Stimulated activated memory B cell treated with anti-CD40 and anti-IgM and Interleukin-4, amounts not matched to agents 10 μg/mL and 1 μg/mL and 100 μg/mL, for 72 hours (primary cell): ENCODE data around the gene CD28.
"Not testable (repeated sequence)": the region's sequence is repeated elsewhere in the genome, so short reads cannot be mapped to it uniquely, and the experiment has no call there.

Experiments
- ATAC-seq: fragments of 150-1000 bp; cut with Tn5 transposase; 2 replicates; pipeline ENCODE4 v1.10.0; 2021
- H3K27ac Mint-ChIP-seq: one replicate; pipeline ENCODE4 v1.8.0; 2022; ENCODE audit warnings: mild to moderate bottlenecking, mixed read lengths
- H3K27me3 Mint-ChIP-seq: one replicate; pipeline ENCODE4 v1.8.0; 2022; ENCODE audit warnings: mixed read lengths
- H3K36me3 Mint-ChIP-seq: one replicate; pipeline ENCODE4 v1.8.0; 2022; ENCODE audit warnings: mixed read lengths
- H3K4me1 Mint-ChIP-seq: one replicate; pipeline ENCODE4 v1.8.0; 2022; ENCODE audit warnings: mixed read lengths
- H3K4me3 Mint-ChIP-seq: one replicate; pipeline ENCODE4 v1.8.0; 2022; ENCODE audit warnings: mild to moderate bottlenecking, moderate library complexity, mixed read lengths
- H3K9me3 Mint-ChIP-seq: one replicate; pipeline ENCODE4 v1.8.0; 2022; ENCODE audit warnings: mixed read lengths

Gene CD28

DNA sequence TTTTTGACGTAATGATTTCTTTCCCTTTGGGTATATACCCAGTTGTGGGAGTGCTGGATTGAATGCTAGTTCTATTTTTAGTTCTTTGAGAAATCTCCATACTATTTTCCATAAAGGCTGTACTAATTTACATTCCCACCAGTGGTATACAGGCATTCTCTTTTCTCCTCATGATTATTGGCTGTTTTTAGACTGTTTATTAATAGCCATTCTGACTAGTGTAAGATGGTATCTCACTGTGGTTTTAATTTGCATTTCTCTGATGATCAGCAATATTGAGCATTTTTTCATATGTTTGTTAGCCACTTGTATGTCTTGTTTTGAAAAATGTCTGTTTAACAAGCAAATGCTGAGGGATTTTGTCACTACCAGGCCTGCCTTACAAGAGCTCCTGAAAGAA, 9.2 kb upstream of the CD28 start:
- peaks cover 56% of the 10 kb centered on the region for H3K27me3 Mint-ChIP-seq
- H3K9me3 Mint-ChIP-seq: peaks cover 6% of the 10 kb centered on the region
- H3K27ac Mint-ChIP-seq: no peak overlapping the region
- no peaks in the 10 kb centered on the region for H3K36me3 Mint-ChIP-seq
- no peak overlapping the region for H3K4me3 Mint-ChIP-seq
- ATAC-seq: no peak
- H3K4me1 Mint-ChIP-seq: no peaks in the 10 kb centered on the region

DNA sequence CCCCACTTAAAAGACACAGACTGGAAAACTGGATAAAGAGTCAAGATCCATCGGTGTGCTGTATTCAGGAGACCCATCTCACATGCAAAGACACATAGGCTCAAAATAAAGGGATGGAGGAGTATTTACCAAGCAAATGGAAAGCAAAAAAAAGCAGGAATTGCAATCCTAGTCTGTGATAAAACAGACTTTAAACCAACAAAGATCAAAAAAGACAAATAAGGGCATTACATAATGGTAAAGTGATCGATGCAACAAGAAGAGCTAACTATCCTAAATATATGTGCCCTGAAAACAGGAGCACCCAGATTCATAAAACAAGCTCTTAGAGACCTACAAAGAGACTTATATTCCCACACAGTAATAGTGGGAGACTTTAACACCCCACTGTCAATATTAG, 8.7 kb upstream of the CD28 start:
- not testable (repeated sequence) for H3K36me3 Mint-ChIP-seq, H3K4me3 Mint-ChIP-seq, H3K27ac Mint-ChIP-seq, H3K9me3 Mint-ChIP-seq, H3K4me1 Mint-ChIP-seq, ATAC-seq
- peaks cover 58% of the 10 kb centered on the region for H3K27me3 Mint-ChIP-seq

DNA sequence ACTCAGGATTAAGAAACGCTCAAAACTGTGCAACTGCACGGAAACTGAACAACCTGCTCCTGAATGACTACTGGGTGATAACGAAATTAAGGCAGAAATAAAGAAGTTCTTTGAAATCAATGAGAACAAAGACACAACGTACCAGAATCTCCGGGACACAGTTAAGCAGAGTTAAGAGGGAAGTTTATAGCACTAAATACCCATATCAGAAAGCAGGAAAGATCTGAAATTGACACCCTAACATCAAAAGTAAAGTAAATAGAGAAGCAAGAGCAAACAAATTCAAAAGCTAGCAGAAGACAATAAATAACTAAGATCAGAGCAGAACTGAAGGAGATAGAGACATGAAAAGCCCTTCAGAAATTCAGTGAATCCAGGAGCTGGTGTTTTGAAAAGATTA, 8.0 kb upstream of the CD28 start:
- not testable (repeated sequence) for H3K9me3 Mint-ChIP-seq, H3K36me3 Mint-ChIP-seq, ATAC-seq, H3K4me3 Mint-ChIP-seq, H3K27ac Mint-ChIP-seq, H3K4me1 Mint-ChIP-seq
- H3K27me3 Mint-ChIP-seq: peaks cover 59% of the 10 kb centered on the region

DNA sequence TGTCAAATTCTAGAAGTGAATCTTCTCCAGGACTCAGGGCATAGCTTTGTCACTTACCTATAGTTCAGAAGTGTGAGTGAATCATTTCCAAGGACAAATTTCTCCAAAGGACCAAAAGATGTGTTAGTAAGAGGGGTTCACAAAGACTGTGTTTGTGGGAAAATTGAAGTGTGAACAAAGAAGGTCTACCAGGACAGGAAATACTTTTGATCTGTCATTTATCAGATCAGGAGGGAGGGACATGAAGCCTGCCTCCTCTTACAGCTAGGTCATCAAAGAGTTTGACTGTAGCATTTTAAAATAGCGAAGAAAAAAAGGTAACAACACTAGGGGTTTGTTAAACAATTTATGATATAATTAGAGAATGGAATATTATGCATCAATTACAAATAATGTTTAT, 2.0 kb upstream of the CD28 start:
- Mint-ChIP-seq H3K9me3 (peaks cover 11% of the 10 kb centered on the region), H3K36me3 (no peaks in the 10 kb centered on the region), H3K27ac (no peak overlapping the region), H3K27me3 (peaks cover 47% of the 10 kb centered on the region), H3K4me3 (no peak overlapping the region), H3K4me1 (peaks cover 13% of the 10 kb centered on the region)
- no peak for ATAC-seq

DNA sequence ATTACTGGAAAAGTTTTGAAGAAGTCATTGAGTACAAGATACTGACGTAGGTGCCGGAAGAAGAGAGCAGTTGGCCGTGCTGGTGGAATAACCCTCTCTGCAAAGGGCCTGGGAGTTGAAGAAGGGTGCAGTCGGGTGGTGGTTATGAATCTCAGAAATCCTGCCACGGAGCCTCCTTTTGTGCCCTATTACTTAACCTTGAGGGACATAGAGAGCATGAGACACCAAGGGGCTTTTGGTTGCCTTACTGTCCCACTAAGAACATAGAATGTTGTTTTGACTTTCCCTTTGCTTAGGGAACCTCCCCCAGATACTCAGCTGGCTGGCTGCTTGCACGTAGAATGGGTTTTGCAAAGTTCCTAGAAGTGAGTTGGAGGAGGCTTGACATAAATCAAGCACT, 1.3 kb upstream of the CD28 start:
- Mint-ChIP-seq H3K27me3 (peaks cover 45% of the 10 kb centered on the region), H3K36me3 (no peaks in the 10 kb centered on the region), H3K9me3 (peaks cover 11% of the 10 kb centered on the region), H3K4me1 (peaks cover 13% of the 10 kb centered on the region), H3K4me3 (no peak overlapping the region), H3K27ac (no peak overlapping the region)
- no peak for ATAC-seq

DNA sequence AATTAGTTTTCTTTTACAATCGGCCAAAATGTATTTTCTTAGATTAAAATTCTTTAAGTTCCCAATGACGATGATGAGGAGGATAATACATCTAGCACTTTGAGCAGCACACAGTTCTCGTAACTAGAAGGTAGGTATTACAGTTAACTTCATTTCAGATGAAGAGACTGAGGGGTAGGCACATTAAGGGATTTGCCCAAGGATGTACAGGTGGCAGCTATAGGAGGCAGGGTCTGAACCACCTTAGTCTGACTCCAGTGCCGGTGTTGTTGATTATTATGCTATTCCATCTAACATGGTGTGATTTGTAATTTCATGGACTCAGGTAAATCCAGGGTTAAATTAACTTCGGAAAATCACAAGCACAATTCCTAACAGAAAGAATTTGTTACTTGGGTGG, 1.1 kb downstream of the CD28 start:
- no peak overlapping the region for H3K4me3 Mint-ChIP-seq
- no peak for ATAC-seq
- no peaks in the 10 kb centered on the region for H3K36me3 Mint-ChIP-seq

DNA sequence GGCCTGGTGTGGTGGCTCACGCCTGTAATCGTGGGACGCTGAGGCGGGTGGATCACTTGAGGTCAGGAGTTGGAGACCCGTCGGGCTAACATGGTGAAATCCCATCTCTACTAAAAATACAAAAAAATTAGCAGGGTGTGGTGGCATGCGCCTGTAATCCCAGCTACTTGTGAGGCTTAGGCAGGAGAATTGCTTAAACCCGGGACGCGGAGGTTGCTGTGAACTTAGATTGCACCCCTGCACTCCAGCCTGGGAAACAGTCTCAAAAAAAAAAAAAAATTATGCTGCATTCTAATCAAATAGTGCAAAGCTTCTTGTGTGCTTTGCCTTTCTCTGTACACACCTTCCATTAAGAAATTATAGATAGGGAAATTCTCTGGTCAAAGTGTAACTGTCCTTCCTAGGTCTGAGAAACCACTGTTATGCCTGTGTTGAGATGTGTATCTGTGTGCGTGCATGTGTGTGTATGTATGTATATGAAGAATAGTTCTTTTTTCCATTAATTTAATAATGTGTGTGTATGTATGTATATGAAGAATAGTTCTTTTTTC, 2.5 kb downstream of the CD28 start:
- Mint-ChIP-seq H3K27me3 (peaks cover 48% of the 10 kb centered on the region), H3K36me3 (no peaks in the 10 kb centered on the region), H3K9me3 (peaks cover 7% of the 10 kb centered on the region), H3K27ac (no peak overlapping the region), H3K4me3 (no peak overlapping the region), H3K4me1 (peaks cover 13% of the 10 kb centered on the region)
- ATAC-seq: no peak

More for the DNA sequence above, 1.1 kb downstream of the CD28 start:
- Mint-ChIP-seq H3K9me3 (peaks cover 7% of the 10 kb centered on the region), H3K4me1 (peaks cover 13% of the 10 kb centered on the region), H3K27me3 (peaks cover 45% of the 10 kb centered on the region), H3K27ac (no peak overlapping the region)

DNA sequence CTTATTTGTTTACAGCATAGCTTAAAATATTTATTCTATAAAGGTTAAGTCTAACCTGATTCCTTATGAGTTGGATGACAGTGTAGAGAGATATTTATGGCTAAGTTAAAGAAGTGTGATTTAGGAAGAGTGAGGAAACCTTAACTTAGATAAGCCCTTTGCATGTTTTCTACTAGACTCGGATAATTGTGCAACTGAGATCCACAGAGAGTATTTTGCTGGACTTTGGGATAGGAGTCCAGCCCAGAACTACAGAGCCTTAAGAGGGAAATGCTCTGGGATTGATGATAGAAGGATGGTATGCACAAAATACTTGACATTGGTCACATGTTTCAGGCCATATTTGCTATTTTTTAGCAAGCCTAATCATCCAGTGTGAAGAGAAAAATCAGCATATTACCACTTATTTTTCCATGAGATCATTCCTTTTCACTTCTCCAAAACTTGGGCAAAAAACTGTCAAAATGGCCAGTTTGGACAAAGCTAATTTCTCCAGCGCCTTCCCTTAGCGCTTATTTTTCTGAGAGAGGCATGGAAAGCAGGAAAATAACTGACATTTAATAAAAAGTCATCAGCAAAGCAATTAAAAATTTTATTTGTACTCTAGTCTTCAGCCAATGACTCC, 3.1 kb downstream of the CD28 start:
- Mint-ChIP-seq H3K36me3 (no peaks in the 10 kb centered on the region), H3K4me3 (no peak overlapping the region)

DNA sequence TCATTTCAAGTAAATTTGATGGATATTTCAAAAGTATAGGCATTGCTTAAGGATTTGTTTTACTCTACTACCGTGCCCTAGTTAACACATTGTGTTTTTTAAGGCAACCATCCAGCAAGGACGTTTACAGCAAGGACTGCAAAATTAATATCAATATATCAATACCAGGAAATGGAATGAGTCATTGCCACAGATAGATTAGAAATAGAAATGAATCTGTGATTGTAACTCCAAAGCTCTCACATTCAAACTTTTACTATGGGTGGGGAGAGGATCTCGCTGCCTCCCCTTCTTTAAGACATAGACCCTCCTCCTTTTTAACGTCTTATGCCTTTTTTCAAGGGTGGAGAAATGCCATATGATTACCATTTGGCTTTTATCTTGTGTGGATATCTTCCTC, 3.8 kb downstream of the CD28 start:
- Mint-ChIP-seq H3K36me3 (no peaks in the 10 kb centered on the region), H3K9me3 (peaks cover 7% of the 10 kb centered on the region), H3K27ac (no peak overlapping the region), H3K4me3 (no peak overlapping the region), H3K27me3 (peaks cover 36% of the 10 kb centered on the region), H3K4me1 (peaks cover 13% of the 10 kb centered on the region)
- no peak for ATAC-seq

More for the DNA sequence above, 3.1 kb downstream of the CD28 start:
- Mint-ChIP-seq H3K27me3 (peaks cover 43% of the 10 kb centered on the region), H3K9me3 (peaks cover 7% of the 10 kb centered on the region), H3K27ac (no peak overlapping the region), H3K4me1 (peaks cover 13% of the 10 kb centered on the region)
- ATAC-seq: no peak

DNA sequence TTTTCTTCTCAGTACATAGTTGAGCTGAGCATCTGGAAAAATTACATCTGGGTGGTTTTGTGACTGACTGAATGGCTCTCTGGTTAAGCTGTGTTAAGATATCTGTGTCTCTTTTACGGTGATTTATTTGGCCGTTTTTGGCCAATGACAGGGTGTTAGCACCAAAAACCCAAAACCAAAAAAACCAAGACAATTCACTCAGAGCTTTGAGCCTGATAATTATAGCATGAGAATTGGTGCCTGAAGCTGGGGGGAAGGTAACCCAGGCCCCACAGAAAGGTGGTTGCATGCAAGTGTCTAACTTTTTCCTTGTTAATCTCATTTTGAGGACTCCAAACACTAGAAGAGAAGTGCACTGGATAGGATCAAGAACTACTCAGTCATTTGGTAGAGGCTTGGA, 4.5 kb downstream of the CD28 start:
- Mint-ChIP-seq H3K9me3 (peaks cover 4% of the 10 kb centered on the region), H3K4me1 (peaks cover 7% of the 10 kb centered on the region), H3K36me3 (no peaks in the 10 kb centered on the region), H3K27me3 (peaks cover 29% of the 10 kb centered on the region), H3K27ac (no peak overlapping the region), H3K4me3 (no peak overlapping the region)
- ATAC-seq: no peak

DNA sequence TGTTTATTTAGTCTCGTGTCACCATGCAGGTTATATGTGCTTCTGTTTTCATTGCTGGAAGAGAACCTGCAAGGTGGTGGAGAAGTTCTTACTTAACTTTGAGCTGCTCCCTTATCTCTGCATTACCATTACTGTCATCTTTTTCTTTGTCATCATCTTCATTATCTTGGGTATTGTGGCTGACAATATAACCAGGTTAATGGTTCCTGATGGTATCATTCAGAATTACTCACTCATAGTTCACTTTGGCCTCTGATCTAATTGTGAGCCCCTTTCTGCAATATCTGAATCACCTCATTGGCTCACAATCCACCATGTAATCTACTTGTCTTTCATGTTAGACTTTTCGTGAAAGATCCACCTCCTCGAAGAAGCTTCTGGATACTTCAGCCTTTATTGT, 5.0 kb downstream of the CD28 start:
- Mint-ChIP-seq H3K36me3 (no peaks in the 10 kb centered on the region), H3K4me1 (peaks cover 3% of the 10 kb centered on the region), H3K4me3 (no peak overlapping the region), H3K27me3 (peaks cover 25% of the 10 kb centered on the region), H3K9me3 (no peaks in the 10 kb centered on the region), H3K27ac (no peak overlapping the region)
- no peak for ATAC-seq

DNA sequence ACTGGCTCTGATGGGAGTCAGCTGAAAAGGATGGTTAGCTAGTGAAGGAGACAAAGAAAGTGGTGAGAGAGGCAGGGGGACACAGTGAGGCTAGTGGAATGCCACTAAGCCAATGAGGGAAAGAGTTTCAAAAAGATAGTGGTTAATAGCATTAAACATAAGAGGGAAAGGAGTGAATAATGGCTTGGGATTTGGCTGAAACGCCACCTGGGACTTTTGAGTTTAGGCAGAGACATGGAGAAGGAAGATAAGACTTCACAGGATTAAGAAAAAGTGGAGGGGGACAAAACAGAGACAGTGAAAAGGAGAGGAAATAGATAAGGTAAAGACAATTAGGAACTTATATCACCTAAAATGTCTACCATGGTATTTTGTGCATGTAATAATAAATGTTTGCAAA, 6.9 kb downstream of the CD28 start:
- Mint-ChIP-seq H3K27ac (no peak overlapping the region), H3K9me3 (no peaks in the 10 kb centered on the region), H3K36me3 (no peaks in the 10 kb centered on the region)

DNA sequence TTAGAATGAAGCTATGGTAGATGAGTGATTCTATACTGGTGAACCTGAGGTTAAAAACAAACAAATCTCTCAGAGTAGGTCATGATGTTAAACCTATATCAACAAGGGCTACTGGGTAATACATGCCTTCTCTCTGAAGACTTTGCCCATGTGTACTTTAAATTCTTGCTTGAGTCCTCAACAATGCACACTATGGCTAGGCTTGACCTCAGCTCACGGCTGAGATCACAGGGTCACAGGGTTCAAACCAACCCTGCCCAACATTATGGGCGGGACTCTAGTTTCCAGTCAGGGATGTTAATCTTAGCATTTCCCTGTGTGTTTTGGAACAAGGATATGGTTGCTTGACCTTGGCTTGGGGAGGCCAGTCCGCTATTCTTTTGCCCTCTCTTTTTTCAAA, 7.7 kb downstream of the CD28 start:
- Mint-ChIP-seq H3K27me3 (peaks cover 17% of the 10 kb centered on the region), H3K36me3 (no peaks in the 10 kb centered on the region), H3K4me3 (no peak overlapping the region), H3K9me3 (no peaks in the 10 kb centered on the region), H3K4me1 (no peaks in the 10 kb centered on the region), H3K27ac (no peak overlapping the region)
- no peak for ATAC-seq

More for the DNA sequence above, 6.9 kb downstream of the CD28 start:
- Mint-ChIP-seq H3K4me3 (no peak overlapping the region), H3K27me3 (peaks cover 14% of the 10 kb centered on the region), H3K4me1 (no peaks in the 10 kb centered on the region)
- ATAC-seq: no peak

DNA sequence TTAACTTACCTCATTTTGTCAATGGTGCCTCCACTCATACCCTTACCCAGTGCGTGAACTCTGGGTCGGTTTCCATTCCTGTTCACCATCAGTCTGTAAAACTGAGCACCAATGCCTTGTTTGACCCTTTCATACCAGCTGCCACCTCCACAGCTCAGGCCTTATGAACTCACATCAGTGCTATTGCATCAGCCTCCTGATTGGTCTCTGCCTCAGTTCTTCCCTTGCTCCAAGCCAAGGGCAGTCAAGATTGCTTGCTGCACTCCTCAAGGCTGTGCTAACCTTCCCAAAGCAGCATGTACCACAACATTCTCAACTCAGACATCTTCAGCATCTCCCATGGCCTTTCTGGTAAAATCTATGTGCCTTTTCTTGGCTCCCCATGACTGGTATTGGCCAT, 9.3 kb downstream of the CD28 start:
- H3K27me3 Mint-ChIP-seq: peaks cover 24% of the 10 kb centered on the region
- H3K36me3 Mint-ChIP-seq: no peaks in the 10 kb centered on the region
- ATAC-seq: no peak
- H3K27ac Mint-ChIP-seq: no peak overlapping the region
- H3K4me3 Mint-ChIP-seq: no peak overlapping the region
- no peaks in the 10 kb centered on the region for H3K4me1 Mint-ChIP-seq
- no peaks in the 10 kb centered on the region for H3K9me3 Mint-ChIP-seq

DNA sequence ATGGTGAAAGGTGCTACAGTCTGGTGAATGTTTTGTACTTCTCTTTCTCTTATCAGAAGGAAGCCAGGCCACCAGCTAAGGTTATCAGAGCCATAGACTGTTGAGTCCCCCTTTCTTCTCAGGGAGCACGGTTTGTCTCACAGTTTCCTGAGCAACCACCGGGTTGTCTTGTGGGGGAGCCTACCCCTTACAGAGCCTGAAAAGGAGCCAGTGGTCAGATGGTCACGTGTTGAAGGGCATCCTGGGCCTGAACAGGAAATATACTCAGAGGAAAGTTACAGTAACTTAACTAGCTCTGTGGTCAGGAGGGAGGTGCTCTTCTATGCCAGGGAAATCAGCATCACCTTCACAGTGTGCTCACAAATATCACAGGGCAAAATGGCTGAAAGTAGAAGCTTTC, 11.6 kb downstream of the CD28 start:
- Mint-ChIP-seq H3K9me3 (no peaks in the 10 kb centered on the region), H3K36me3 (no peaks in the 10 kb centered on the region), H3K27ac (no peak overlapping the region), H3K27me3 (peaks cover 37% of the 10 kb centered on the region), H3K4me1 (no peaks in the 10 kb centered on the region), H3K4me3 (no peak overlapping the region)
- ATAC-seq: no peak

DNA sequence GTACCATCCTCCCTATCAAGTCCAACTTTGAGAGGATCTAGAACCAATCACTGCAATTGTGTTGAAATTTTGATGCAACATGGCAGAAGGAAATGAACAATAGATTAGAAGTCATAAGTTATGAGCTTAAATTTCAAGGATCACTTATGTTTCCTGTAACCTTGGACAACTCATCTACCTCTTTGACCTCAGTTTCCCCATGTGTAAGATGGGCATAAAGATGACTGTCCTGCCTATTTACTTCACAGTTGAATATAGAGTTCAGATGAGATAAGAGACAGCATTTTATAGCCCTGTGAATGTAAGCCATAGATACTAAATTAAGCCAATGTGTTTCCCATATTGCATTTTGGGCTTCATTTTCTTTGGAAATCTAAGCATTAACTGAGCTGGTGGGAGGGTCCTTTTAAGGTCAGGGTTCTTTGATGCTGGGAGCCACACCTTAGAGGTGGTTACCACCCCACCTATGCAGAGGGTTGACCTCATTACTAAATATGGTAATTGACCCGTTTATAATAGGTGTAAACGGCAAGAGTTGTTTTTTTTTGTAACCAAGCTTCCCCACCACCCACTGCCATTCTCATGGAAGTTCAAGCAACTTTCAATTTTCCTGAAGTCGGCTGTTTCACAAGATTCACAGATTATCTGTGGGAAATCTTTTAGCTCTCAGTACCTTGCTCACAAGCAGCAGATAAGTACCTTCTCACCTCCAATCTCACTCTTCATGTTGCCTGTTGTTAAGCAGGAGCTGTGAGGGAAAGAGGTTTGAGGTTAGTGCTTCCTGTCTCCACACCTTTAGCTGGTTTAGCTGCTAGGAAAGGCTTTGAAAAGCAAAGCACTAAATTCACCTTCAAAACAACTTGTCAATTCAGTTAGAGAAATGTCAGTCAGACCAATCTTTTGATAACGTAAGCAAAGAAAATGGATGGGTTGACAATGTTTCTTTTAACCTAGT, 13.3 kb downstream of the CD28 start:
- H3K4me1 Mint-ChIP-seq: no peaks in the 10 kb centered on the region
- H3K4me3 Mint-ChIP-seq: no peak overlapping the region
- H3K36me3 Mint-ChIP-seq: no peaks in the 10 kb centered on the region
- no peaks in the 10 kb centered on the region for H3K9me3 Mint-ChIP-seq
- H3K27me3 Mint-ChIP-seq: peaks cover 27% of the 10 kb centered on the region
- H3K27ac Mint-ChIP-seq: no peak overlapping the region
- ATAC-seq: no peak
